ENCODE results near the gene TYR. TPM values are rescaled to one million over a fixed set of nuclear protein-coding genes. Genes with fewer than 3 reads are reported as not detected.
"Not testable (repeated sequence)": the region's sequence is repeated elsewhere in the genome, so short reads cannot be mapped to it uniquely, and the experiment has no call there.

TYR gene
- total RNA-seq, 1 donor from 2014 or later, result not detected

DNA sequence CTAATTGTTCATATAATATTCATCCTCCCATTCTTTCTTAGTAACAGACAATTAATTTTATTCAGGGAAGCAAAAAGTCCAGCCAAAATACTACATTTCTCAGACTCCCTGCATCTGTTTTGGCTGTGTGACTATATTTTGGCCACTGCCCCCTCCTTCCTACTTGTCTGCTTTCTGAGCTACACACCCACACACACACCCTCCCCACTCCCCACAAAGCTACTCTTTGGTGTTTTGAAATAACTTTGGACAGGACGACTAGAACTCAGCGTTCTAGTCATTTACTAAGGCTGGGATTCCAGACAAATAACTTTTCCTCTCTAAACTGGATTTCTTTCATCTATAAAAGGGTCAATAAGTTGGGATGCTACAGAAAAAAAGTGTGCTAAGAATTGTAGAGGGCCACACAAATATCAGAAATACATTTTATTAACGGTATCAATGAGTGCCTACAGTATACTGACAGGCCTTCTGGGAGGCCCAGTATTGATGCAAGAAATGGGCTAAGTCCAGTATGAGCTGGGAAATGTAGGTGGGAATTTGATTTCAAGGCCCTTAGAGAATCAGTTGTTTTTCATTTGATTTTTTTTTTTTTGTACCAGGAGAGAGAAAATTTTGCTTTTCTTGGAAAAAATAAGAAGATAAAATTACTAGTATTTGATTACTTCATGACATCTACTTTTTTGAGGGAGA, 165.4 kb downstream of the TYR start:
- intact Hi-C loops (cut with micrococcal nuclease), result not testable (repeated sequence)

Other genes starting within 250 kb of the TYR start
- gene GRM5, start 111.9 kb upstream of the TYR start, total RNA-seq, result not detected in 2 replicates